ENCODE data around the gene SCP2D1. TPM values are rescaled to one million over a fixed set of nuclear protein-coding genes. Genes with fewer than 3 reads are reported as not detected.

Gene SCP2D1
- total and polyA plus RNA-seq, 2 of the 8 experiments (the other 6 are each of a cell fraction or from before 2014, with no cell fraction given) = not detected

DNA sequence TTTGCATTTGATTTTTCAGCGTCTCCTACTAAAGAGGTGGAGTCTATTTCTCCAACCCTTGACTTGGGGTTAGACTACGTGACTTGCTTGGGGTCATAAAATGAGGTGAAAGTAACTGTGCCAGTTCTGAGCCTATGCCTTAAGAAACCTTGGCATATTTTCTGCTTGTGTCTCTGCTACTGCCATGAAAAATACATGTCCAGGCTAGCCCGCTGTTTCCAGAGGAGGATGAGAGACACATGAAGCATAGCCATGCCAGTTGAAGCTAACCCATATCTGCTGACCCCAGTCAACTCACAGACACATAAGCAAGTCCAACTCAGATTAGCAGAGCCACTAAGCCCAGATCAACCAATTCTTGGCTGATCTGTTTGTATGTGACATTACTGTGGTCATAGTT lies 38.7 kb downstream of the SCP2D1 start (continued):
- TF ChIP-seq TEAD4 (IDR thresholded peaks at IDR 0.05; ENCODE audit: low read depth, low read length) (no peak), GABPA (IDR thresholded peaks at IDR 0.05; ENCODE audit: borderline replicate concordance, insufficient read depth, low read length) (no peak), YY1 (IDR thresholded peaks at IDR 0.05; ENCODE audit: low read depth, low read length) (no peak), TAF7 (optimal IDR thresholded peaks at IDR 0.05; ENCODE audit: borderline replicate concordance, low read depth, low read length) (no peak), SIN3A (conservative IDR thresholded peaks at IDR 0.05 in 1 of 2, IDR thresholded peaks at IDR 0.05 in 1 of 2; ENCODE audit: low read depth in 1 of 2, low read length in 2 of 2) (no peak), SAP30 (IDR thresholded peaks at IDR 0.05; ENCODE audit: insufficient read depth, insufficient replicate concordance, low read length) (no peak)
